Activated CD8-positive, alpha-beta memory T cell treated with anti-CD3 and anti-CD28 coated beads, Interleukin-2, amount 50 U/mL, for 1 hour (primary cell): Measurements from ENCODE around the gene BCL11A.

Experiments used
- DNase-seq: peaks from one replicate; pipeline ENCODE4 v3.0.0-alpha.2; 2020; ENCODE audit errors: extremely low read depth

The BCL11A gene

DNA sequence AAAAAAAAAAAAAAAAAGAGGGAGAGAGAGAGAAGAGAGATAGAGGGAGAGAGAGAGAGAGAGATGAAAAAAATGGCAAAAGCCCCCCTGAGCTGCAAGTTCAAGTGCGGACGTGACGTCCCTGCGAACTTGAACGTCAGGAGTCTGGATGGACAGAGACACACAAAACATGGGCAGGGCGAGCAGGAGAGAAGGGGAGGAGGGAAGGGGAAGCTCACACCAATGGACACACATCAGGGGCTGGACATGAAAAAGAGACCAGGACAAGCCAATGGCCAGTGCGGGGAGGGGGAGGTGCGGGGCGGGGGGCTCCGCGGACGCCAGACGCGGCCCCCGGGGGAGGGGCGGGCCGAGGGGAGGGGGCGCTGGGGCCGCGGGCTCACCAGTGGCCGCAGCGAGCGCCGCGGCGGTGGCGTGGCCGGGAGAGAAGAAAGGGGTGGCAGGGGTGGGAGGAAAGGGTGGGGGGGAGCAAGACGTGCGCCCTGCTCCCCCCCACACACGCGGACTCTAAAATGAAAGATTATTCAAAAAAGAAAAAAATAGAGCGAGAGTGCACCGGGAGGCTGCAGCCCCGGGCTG, at the start of gene BCL11A:
Gene BCL11A, minus strand, starts transcription at position 160 of the 579 bp plus-strand sequence. CDS start 384 bp downstream, outside the sequence.
- no peak for DNase-seq

DNA sequence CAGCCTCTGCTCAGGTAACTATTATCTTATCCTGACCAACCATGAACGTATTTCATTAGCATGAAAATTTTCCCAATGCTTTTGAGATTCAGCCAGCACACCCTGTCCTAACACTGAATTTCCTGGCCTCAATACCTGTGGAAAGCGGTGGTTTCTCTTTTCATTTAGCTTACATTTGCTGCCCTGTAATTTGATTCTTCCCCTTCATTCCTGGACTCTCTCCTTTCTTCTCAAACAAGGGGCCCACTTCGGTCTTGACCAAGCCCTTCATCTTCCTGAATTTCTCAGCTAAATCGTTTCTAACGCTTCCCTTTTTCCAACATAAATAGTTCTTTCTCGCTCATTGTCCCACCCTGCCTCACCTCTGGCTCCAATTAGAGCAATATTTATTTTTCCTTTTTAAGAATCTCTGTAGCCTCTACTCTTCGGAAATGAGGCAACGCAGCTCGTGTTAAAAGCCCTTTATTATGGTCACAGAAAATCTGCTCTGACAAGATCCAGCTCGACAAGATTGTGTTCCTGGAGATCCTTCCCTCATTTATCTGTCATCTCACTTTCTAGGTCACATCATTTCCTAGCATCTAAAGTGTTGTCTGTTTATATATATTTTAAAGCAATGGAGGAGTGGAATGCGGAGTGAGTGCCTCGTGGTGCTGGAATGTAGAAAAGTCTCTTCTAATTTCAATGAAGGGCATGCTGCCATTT, 49.5 kb upstream of the BCL11A start:
- no peak for DNase-seq

DNA sequence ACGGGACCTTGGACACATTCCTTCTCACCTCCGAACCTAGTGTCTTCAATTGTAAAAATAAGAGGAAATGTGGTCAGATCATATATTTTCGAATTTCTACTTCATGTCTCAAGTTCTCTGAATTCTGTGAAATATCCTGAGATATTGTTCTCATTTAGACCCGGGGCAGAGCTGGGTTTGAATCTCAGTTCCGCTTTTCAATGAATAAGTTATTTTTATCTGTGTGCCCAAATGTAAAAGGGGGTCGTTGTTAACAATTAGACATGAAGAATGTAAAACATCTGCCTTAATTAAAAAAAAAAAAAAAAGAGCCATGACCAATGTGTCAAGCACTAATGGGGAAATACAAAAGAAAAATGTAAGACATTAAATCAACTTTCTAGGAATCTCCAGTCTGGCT, 48.9 kb upstream of the BCL11A start:
- DNase-seq, result no peak

DNA sequence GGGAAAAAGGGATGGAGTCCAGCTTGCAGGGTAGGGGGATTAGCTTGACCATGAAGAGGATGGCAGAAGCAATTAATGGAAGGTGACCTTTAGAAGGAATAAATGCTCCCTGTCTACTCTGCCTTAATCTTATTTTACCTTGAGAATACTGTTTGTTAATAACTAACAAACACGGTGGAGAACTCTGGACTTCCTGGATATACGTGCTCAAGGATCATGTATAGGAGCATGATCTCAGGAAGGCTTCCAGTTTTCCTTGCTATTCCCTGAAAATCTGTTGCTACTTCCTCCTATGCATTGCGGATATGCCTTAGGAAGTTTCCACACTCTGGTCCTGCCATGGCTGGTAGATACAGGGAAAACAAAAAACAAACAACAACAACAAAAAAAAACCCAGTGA, 44.8 kb upstream of the BCL11A start:
- DNase-seq, result no peak

DNA sequence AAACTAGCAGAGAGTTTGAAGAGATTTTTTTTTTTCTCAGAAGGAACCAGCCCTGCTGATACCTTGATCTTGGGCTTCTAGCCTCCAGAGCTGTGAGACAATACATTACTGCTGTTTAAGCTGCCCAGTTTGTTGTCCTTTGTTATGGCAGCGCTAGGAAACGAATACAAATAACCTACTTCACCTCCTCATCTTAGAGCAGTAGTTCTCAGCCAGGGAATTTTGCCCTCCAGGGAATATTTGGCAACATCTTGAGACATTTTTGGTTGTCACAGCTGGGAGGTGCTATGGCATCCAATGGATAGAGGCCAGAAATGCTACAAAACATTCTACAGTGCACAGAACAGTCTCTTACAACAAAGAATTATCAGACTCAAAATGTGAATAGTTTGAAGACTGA, 43.9 kb upstream of the BCL11A start:
- DNase-seq, result no peak

DNA sequence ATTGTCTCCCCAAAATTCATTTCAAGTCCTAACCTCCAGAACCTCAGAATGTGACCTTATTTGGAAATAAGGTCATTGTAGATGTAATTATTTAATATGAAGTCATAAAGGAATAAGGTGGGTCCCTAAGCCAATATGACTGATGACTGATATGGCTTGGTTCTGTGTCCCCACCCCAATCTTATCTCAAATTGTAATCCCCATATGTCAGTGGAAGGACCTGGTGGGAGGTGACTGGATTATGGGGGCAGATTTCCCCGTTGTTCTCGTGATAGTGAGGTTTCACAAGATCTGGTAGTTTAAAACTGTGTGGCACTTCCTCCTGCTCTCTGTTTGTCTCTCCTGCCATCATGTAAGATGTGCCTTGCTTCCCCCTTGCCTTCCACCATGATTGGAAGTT, 43.0 kb upstream of the BCL11A start:
- DNase-seq, result no peak

DNA sequence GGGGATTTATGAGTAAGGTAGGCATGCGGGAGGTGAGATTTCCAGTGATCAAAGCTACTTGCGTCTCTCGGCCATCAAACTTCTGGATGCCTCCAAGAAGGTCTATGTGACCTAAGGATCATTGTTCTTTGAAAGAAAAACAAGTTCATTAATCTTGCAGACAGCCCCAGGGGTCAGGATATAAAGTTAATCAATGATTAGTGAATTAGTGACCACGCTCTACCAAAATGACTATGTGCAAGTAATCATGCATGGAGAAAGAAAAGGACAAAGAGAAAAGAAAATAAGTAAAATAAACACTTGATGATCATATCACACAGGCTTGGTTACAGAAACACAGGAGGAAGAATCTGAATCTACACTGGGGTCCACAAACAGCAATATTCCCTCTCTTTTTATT, 42.5 kb upstream of the BCL11A start:
- DNase-seq, result no peak

DNA sequence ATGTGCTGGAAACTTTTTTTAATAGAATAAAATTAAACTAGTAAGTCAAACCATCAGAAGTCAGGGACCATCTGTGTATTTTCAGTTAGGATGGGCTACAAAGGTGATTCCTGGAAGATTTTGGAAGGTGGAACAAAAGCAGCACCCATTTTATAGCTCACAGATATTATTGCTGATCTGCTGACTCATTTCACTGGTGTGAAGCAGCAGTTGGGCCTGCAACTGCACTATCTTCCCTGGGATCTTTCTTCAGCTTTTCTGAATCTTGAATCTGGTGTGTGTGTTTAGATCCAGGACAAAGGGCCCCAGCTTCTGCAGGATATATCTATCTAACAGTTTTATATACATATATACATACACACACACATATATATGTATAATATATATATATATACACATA, 35.6 kb upstream of the BCL11A start:
- DNase-seq, result no peak

DNA sequence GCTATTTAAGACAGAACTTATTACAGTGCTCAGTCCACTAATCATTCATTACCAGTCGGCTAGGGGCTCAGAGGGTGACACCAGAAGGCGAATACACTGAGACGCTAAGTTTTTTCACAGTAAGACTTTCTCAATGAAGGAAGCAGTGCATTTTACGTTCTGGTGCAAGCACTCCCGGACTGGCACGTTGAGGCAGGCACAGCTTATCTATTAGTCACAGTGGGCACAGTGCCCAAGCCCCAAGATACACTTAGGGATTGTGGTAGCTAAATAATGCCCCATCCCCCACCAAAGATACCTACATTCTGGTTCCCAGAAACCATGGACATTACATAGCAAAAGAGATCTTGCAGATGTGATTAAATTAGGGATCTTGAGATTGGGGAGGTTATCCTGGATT, 32.6 kb upstream of the BCL11A start:
- DNase-seq, result no peak

DNA sequence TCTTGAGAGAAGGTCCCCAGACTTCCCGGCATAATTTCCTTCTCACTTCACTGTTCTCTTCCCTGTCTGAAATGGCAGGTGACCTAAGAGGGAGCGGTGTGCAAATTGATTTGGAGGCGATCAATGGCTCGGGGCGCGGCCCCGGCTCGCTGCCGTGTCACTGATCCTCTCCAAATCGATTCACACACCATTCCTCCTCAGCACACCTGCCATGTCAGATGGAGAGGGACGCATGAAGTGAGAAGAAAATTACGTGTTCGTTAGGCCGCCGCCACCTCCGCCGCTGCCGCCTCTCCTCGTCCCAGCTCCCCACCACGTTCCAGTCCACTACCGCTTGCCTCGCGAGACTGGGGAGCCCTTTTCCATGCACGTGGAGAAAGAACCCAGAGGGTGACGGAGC, 31.8 kb upstream of the BCL11A start:
- DNase-seq, result no peak

DNA sequence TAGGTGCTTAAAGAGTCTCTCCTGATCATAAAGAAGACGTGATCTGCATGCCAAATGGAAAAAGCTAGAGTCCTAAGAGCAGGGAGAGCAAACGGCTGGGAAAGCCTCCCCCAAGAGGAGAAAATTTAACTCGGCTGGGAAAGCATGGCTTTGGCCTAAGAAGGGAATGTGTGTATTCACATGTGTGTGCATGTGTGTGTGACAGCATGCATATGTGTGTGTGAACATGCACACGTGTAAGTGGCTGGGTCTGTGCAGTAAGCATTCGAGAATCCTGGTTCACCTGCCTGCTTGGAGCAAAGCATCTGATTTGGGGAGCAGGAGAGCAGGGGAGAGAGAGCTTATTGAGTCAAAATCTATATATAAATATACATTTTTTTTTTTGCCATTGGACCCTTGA, 30.1 kb upstream of the BCL11A start:
- no peak for DNase-seq

DNA sequence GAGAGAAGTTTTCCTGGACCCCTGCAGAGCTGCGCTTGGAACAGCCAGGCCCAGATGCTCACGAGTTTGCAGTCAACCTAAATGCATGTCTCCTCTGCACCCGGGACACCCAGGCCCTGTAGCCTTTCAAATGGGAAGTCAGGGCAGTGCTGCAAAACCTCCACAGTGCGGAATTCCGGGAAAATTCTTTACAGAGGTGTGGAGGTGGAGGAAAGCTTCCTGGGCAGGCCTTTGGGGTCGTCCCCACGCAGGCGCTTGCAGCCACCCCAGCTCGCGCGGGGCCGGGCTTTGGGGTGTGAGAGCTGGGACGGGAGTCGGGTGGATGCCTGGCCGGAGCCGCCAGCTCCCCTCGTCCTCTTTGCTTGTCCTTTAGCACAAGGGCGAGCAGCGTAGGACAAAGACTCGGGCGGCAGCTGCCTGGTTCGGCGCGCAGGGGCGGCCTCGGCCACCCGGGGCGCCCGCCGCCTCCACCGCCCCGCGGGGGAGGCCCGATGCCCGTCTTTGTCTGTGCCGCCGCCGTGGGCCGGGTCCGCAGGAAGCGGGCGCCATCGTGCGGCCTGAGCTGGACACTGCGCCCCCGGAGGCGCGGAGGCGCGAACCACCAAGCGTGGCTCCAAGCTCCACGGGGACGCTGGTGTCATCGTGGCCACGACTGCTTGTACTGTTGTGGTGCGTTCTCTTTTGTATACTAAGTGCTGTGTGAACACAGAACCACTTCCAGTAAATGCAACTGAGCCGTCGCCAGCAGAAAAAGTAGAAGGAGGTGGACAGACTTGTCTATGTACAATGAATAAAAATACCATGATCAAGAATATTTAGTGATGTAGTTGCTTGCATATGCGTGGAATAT, 28.2 kb upstream of the BCL11A start:
- DNase-seq, result no peak

DNA sequence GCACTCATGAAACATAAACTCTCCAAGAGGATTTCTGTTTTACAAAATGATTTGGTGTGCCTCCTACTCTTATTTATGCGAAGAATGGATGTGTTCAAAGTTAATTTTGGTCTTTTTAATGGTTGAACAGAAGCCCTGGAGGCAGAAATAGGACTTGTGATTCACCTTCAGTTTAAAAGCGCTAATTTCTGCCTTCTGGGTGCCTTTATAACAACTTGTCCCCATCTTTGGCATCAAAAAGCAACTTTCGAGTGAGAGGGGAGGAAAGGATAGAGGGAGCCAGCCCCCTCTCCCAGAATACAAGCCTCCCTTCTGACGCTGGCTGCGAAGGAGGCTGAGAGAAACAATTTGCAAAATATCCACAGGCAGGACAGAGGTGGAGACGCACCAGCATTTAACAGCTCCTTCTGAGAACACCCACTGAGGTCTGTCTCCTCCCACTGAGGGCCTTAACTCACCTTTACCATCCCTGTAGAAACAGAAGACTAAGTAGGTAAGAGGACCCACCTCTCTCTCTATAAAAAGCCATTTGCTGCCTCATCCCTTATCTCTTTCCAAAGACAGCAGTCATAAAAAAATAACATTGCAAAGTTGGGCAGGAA, 24.3 kb upstream of the BCL11A start:
- DNase-seq, result no peak

DNA sequence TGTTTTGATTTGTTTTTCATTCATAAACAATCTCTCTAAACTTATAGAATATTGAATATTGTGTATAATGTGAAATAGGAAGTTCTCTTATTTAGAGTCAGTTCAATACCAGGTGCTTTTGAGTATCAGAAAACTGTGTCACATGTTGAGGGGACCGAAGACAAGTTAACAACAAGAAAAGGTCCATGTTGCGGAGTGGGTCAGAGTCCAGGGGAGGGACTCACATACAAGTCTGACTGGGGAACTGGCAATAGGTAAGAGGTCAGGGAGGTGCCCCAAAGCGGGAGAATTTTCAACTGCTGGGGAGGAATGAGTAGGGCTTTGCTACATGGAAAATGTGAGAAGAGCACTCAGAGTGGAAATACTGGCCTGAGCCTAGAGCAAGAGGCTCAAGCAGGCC, 19.8 kb upstream of the BCL11A start:
- no peak for DNase-seq

DNA sequence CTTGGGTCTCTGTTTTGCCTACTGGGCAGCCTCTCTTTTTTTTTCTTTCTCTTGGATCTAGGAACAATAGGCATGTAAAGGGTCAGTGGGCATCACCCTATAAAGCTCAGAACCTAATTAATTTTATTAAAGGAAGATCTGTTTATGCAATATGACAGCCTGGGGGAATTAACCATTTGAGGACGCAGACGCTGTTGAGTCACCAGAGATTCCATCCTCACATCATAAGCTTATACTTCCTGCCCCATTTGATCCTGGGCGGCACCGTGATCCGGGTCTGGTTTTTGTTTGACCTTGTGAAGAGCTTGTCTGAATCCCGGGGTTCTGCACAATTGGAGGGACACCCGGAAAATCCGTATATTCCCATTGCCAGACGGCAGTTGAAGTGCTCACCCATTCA, 16.8 kb upstream of the BCL11A start:
- DNase-seq, result no peak

DNA sequence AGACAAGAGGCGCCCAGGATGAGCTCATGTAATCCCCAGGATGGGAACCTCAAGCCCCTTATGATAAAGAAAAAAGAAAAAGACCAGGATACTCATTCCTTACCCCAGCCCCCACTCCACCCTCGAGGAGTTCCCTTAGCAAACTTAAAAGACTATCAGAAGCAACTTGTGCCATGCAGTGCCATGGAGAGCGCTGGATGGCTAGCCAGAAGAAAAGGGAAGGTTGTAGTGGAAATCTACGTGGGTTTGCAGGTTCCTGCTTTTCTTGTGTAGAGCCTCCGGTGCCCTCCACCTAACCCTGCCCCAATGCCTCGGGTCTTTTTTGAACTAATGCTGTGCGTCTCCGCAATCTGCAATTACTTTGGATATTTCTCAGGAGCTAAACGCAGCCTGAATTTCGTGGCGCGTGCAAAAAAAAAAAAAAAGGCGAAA, 16.2 kb upstream of the BCL11A start:
- DNase-seq, result no peak

DNA sequence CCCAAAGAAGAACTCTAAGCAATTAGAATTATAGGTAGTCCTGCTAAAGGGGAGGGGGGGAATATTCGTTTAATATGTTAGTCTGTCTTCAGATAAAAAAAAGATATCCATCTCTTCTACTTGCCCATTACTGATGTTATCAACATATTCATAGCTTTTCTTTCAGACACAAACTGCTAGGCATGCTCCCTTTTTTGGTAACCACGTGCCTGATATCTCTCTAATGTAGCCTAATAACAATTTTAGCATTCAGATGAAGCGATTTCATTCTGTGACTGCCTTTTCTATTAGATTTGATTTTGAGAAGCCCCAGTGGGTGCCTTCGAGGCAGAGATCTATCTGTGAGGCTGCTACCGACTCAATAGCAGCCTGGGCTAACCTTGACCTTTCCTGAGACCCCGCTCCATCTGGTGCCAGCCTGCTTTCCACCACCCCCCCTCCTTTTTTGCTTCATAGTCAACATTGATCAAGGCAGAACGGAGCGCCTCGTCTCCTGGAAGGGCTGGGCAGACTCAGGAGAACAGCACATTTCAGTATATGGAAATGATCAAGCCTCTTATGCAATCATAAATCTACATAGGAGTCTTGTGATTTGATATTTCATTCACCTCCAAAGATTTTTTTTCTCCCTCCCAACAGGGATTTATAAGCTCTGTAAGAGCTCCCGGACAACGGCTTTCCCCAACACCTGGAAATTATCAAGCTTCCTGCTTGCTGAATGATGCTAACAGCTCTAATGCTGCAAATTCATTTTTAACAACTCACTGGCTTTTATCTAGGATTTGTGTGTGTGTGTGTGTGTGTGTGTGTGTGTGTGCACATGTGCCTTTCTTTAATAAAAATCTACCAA, 14.7 kb upstream of the BCL11A start:
- DNase-seq, result no peak

DNA sequence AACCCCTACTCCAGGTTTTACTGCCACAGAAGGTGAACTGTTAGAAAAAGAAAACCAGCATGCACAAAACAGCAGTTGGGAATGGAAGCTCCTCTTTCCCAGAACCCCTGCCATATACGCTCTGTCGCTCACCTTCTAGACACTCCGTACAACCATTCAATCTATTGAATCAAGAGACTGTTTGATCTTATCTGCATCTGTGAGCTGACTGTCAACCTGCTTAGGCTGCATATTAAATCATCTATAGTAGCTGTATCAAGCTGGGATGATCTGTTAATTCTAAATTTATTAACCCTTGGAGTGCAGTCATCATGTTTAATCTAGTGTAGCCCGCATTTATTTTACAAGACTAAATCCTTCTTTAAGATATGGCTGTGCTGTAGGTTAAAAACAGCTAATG, 13.6 kb upstream of the BCL11A start:
- no peak for DNase-seq

DNA sequence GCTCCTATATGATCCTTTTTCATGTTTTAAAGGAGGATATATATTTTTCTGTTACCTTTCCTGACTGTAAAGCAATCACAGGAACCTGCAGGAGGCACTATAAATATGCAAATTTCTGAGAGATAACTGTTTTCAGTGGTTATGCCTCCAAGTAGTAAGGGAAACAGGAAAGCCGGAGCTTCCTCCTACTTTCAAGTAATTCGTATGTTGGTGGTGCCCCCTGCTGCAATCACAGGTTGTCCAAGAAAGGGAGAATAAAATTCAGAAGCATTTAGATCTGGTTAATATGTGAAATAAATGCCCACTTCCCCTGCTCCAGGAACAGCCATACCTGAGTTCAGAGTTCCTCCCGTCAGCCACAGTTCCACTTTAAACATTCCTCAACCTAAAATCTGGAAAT, 12.0 kb upstream of the BCL11A start:
- no peak for DNase-seq

DNA sequence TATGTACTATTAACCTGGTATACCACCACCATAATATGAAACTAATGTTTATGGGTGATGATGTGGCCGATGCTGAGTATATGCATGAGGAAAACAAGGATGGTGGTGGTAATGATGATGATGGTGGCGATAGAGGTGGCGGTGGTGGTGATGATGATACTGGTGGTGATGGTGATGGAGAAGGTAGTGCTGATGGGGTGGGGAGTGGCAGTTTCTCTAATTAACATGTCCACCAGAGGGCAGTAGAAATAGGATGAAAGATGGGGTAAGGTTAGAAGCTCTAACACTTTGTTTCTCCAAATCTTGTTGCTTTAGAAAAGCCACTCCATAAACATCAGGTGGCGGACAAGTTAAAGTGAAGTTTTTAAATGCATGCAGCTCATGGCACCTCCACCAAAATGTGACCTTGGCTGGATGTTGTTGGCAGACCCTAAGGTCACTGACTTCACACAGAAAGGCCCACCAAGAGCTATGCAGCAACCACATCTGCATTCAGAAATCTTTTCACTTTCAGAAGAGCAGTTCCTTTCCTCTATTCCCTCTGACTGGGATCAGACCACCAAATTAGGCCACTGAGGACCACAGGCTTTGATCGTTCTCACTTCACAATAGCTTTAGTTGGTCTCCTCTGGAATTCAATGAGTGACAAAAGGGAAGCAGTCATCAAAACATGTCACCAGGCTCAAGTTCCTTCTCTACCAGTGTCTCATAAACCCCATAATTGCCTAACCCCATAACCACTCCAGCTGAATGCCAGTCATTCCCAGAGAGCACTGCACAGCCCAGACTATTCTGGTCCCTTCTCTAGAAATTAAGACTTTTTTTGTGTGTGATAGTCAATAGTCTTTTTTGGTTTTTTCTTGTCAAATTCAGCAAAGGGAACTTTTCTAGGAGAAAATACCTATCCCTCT, 7.5 kb upstream of the BCL11A start:
- DNase-seq, result no peak

DNA sequence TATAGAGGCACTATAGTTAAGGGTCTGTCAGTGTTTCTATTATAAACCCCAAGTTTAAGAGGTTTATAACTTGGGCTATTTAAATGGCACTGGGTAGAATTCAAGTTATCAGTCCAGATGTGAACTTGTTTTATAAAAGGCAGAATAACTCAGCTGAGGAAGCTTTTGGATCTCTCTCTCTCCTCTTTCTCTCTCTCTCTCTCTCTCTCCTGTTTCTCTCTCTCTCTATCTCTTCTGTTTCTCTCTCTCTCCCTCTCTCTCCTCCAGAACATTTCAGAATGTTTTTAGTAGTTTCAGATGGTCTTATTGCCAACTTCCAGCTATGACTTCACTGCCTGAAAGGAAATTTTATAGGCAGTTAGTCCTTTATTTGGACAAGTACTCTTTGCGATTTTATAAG, 6.4 kb upstream of the BCL11A start:
- no peak for DNase-seq
